OCI-LY1 (cell line): Measurements from ENCODE around the gene POLA1.
"Not testable (repeated sequence)": the region's sequence is repeated elsewhere in the genome, so short reads cannot be mapped to it uniquely, and the experiment has no call there.

Experiments used
- H2AFZ ChIP-seq: fragments of 200-600 bp; sonication (generic), shearing (Covaris generic); 2 replicates; pipeline ENCODE4 v1.6.0; 2014; ENCODE audit warnings: antibody characterized with exemption, mild to moderate bottlenecking, low read length
- H3F3A ChIP-seq: fragments of 200-600 bp; sonication (generic), shearing (Covaris generic); 2 replicates; pipeline ENCODE4 v1.6.0; 2014; ENCODE audit warnings: mild to moderate bottlenecking, antibody characterized with exemption, low read length, moderate library complexity; ENCODE audit not compliant: insufficient read depth
- H3K27ac ChIP-seq: fragments of 200-600 bp; sonication (generic); 2 replicates; pipeline ENCODE4 v1.5.1; 2014; ENCODE audit warnings: low read length, mixed run types, mild to moderate bottlenecking, low read depth; ENCODE audit not compliant: poor library complexity, severe bottlenecking
- H3K27me3 ChIP-seq: fragments of 200-600 bp; sonication (generic); 2 replicates; pipeline ENCODE4 v1.6.0; 2014; ENCODE audit warnings: antibody characterized with exemption, mild to moderate bottlenecking, low read length, moderate library complexity; ENCODE audit not compliant: insufficient read depth
- H3K36me3 ChIP-seq: fragments of 200-600 bp; sonication (generic); 2 replicates; pipeline ENCODE4 v1.6.1; 2014; ENCODE audit warnings: mild to moderate bottlenecking, antibody characterized with exemption, low read length, moderate library complexity, mixed read lengths; ENCODE audit not compliant: insufficient read depth
- H3K4me1 ChIP-seq: fragments of 200-600 bp; sonication (generic); 2 replicates; pipeline ENCODE4 v1.5.1; 2014; ENCODE audit warnings: mild to moderate bottlenecking, low read length, moderate library complexity; ENCODE audit not compliant: insufficient read depth, severe bottlenecking
- H3K4me2 ChIP-seq: fragments of 200-600 bp; sonication (generic), shearing (Covaris generic); 2 replicates; pipeline ENCODE4 v1.6.1; 2014; ENCODE audit warnings: low read length
- H3K4me3 ChIP-seq: fragments of 200-600 bp; sonication (generic); 2 replicates; pipeline ENCODE4 v1.5.1; 2014; ENCODE audit warnings: low read length, low read depth, mild to moderate bottlenecking, mixed read lengths; ENCODE audit not compliant: poor library complexity, severe bottlenecking
- H3K79me2 ChIP-seq: fragments of 200-600 bp; shearing (Covaris generic); 2 replicates; pipeline ENCODE4 v1.6.1; 2016; ENCODE audit warnings: mixed run types, low read length, mixed read lengths; ENCODE audit not compliant: insufficient read depth
- H3K9ac ChIP-seq: fragments of 200-600 bp; sonication (generic), shearing (Covaris generic); 2 replicates; pipeline ENCODE4 v1.6.1; 2014; ENCODE audit warnings: mild to moderate bottlenecking, low read length, mixed read lengths
- H3K9me2 ChIP-seq: fragments of 200-600 bp; sonication (generic), shearing (Covaris generic); 2 replicates; pipeline ENCODE4 v1.6.1; 2014; ENCODE audit warnings: low read depth, mild to moderate bottlenecking, low read length, mixed read lengths
- H3K9me3 ChIP-seq: fragments of 200-600 bp; shearing (Covaris generic); 2 replicates; pipeline ENCODE4 v1.6.1; 2014; ENCODE audit warnings: low read length, mixed read lengths
- H4K20me1 ChIP-seq: fragments of 200-600 bp; sonication (generic), shearing (Covaris generic); 2 replicates; pipeline ENCODE4 v1.6.0; 2016; ENCODE audit warnings: mild to moderate bottlenecking, low read length; ENCODE audit not compliant: insufficient read depth
- EZH2 ChIP-seq: fragments of 200-600 bp; sonication (generic), shearing (Covaris generic); IDR thresholded peaks from 2 replicates; pipeline ENCODE4 v1.8.0; 2017; ENCODE audit warnings: borderline replicate concordance, mixed run types, mild to moderate bottlenecking, antibody characterized with exemption, low read length, moderate library complexity, mixed read lengths
- TF ChIP-seq, protein P1 (sequence below): fragments of 200-600 bp; sonication (generic), shearing (Covaris generic); IDR thresholded peaks from 2 replicates; pipeline ENCODE4 v1.5.1; 2017; ENCODE audit warnings: mild to moderate bottlenecking, antibody characterized with exemption, low read length, moderate library complexity, mixed read lengths

Gene POLA1

DNA sequence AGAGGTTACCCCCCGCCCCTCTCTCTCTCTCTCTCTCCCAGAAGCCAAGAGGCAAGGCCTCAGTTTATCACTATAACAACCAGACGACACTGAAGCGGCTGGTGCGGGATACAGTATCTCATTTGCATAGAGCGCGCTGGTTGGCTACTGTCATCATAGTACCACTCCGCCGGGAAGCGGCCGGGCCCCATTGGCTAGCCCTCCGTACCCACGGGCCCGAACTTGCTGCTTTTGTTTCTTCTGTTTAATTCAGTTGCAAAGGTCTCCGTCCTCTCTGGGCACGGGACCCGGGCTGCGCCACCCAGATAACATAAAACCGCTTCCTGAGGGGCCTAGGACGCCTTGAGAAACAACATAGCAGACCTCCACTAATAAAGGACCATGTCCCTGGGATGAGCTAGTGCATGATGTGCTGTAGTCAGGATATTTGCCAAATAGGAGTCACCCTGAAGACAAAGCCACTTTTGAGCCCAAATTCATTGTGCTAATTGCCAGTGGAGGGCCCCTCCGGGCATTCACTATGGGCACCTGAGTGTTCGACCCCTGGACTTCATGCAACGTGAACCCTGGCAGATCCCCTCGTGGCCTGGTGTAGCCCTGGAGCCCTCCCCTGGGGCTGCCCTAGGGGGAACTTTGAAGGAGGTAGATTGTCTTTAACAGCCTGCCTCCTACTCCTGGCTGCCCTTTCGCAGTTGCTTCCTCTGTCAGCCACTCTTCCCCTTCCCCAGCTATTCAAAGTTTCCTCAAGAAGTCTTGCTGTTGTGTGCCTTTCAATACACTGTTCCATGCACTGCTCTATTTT lies 46.3 kb upstream of the POLA1 start, which contains the start of gene PCYT1B:
TSS of gene PCYT1B (minus strand) at position 91 of the 802 bp plus-strand sequence. CDS start 242 bp downstream, outside the sequence.
- peak within 1 kb of the TSS; percentile 48 for H3K4me3 ChIP-seq

DNA sequence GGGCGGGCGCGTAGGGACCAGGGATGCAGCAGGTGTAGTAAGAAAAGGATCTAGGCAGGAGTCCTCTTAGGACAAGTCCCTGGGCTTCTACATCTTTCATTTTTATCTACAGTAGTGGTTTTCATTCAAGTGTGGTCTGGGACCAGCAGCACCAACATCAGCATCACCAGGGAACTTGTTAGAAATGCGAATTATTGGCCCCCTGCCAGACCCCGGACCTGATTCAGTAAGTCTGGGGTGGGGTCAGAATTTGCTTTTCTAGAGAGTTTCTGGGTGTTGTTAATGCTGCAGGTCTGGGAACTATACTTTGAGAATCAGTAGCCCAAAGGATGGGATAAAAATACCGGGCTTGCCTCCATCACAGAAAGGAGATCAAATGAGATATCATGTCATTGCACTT lies 45.2 kb upstream of the POLA1 start:
- H3K4me2 ChIP-seq = no peak overlapping the region

More for the DNA sequence above, 46.3 kb upstream of the POLA1 start, which contains the start of gene PCYT1B:
- Histone ChIP-seq H3K27me3 (no peaks in the 10 kb centered on the region), H2AFZ (no peak within 1 kb of the TSS), H4K20me1 (no peaks in the 10 kb centered on the region), H3F3A (no peaks in the 10 kb centered on the region), H3K36me3 (no peaks in the 10 kb centered on the region), H3K9me3 (no peaks in the 10 kb centered on the region), H3K9me2 (no peaks in the 10 kb centered on the region), H3K4me1 (peaks cover 14% of the 10 kb centered on the region), H3K27ac (no peak within 1 kb of the TSS), H3K4me2 (peak within 1 kb of the TSS; percentile 58), H3K9ac (no peak within 1 kb of the TSS), H3K79me2 (no peaks in the 10 kb centered on the region)
- TF ChIP-seq, protein P1, sequence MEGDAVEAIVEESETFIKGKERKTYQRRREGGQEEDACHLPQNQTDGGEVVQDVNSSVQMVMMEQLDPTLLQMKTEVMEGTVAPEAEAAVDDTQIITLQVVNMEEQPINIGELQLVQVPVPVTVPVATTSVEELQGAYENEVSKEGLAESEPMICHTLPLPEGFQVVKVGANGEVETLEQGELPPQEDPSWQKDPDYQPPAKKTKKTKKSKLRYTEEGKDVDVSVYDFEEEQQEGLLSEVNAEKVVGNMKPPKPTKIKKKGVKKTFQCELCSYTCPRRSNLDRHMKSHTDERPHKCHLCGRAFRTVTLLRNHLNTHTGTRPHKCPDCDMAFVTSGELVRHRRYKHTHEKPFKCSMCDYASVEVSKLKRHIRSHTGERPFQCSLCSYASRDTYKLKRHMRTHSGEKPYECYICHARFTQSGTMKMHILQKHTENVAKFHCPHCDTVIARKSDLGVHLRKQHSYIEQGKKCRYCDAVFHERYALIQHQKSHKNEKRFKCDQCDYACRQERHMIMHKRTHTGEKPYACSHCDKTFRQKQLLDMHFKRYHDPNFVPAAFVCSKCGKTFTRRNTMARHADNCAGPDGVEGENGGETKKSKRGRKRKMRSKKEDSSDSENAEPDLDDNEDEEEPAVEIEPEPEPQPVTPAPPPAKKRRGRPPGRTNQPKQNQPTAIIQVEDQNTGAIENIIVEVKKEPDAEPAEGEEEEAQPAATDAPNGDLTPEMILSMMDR = no peak
- no peak for TF ChIP-seq EZH2

DNA sequence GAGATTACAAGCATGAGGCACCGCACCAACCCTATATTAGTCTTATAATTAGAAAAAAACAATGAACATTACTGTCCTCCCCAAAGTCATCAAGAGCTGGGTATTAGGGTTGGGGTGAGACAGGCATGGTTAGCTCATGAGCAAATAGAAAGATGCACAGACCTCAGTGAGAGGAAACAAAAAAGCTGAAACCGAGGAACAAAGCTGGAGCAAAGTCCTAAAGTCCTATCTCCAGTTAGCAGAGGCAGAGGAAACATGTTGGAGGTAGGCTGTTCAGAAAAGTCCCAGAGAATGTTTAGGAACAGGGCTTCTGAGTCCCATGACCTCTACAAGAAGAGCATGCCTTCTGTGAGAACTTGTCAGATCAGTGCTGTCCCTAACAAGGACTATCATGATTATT lies 41.9 kb upstream of the POLA1 start:
- Histone ChIP-seq H4K20me1 (no peaks in the 10 kb centered on the region), H3K27me3 (no peaks in the 10 kb centered on the region)
- no peak for TF ChIP-seq EZH2
- TF ChIP-seq, protein P1 = no peak

More for the DNA sequence above, 45.2 kb upstream of the POLA1 start:
- no peak for TF ChIP-seq EZH2
- TF ChIP-seq, protein P1 = no peak
- Histone ChIP-seq H3K9me3 (no peaks in the 10 kb centered on the region), H3K4me3 (no peak overlapping the region), H3F3A (no peaks in the 10 kb centered on the region), H3K9me2 (no peaks in the 10 kb centered on the region), H3K27ac (no peak overlapping the region), H3K9ac (no peak overlapping the region), H3K36me3 (no peaks in the 10 kb centered on the region), H2AFZ (no peak overlapping the region), H3K4me1 (peaks cover 14% of the 10 kb centered on the region), H4K20me1 (no peaks in the 10 kb centered on the region), H3K27me3 (no peaks in the 10 kb centered on the region), H3K79me2 (no peaks in the 10 kb centered on the region)

DNA sequence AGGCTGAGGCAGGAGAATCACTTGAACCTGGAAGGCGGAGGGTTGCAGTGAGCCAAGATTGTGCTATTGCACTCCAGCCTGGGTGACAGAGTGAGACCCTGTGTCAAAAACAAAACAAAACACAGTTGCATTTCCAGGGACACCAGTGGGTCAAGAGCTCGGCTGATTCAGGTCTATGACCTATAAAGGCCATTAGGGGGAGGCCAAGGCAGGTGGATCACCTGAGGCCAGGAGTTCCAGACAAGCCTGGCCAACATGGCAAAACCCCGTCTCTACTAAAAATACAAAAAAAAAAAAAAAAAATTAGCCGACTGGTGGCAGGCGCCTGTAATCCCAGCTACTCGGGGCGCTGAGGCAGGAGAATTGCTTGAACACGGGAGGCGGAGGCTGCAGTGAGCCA lies 38.0 kb upstream of the POLA1 start:
- not testable (repeated sequence) for H3K4me1 ChIP-seq

More for the DNA sequence above, 41.9 kb upstream of the POLA1 start:
- Histone ChIP-seq H3K36me3 (no peaks in the 10 kb centered on the region), H3K9me2 (no peaks in the 10 kb centered on the region), H3K4me2 (no peak overlapping the region), H3K4me1 (peaks cover 10% of the 10 kb centered on the region), H3K27ac (no peak overlapping the region), H3K9ac (no peak overlapping the region), H2AFZ (no peak overlapping the region), H3K79me2 (no peaks in the 10 kb centered on the region), H3K4me3 (no peak overlapping the region), H3F3A (no peaks in the 10 kb centered on the region), H3K9me3 (no peaks in the 10 kb centered on the region)

More for the DNA sequence above, 38.0 kb upstream of the POLA1 start:
- not testable (repeated sequence) for H2AFZ ChIP-seq, H3K36me3 ChIP-seq, H3F3A ChIP-seq, H3K27ac ChIP-seq, H3K9me3 ChIP-seq, H3K9me2 ChIP-seq, H3K4me2 ChIP-seq, H3K9ac ChIP-seq, H3K79me2 ChIP-seq, H4K20me1 ChIP-seq, H3K27me3 ChIP-seq, H3K4me3 ChIP-seq
